Ramos (cell line): ENCODE results near the gene SLC38A8.

Experiments used
- in situ Hi-C: fragments of 300-500 bp; cut with MboI; formaldehyde crosslinking; loops from one replicate; pipeline ENCODE4 v1.14.3; 2022; ENCODE audit warnings: low sequenced_read_pairs; ENCODE audit not compliant: unreplicated experiment

Gene SLC38A8

DNA sequence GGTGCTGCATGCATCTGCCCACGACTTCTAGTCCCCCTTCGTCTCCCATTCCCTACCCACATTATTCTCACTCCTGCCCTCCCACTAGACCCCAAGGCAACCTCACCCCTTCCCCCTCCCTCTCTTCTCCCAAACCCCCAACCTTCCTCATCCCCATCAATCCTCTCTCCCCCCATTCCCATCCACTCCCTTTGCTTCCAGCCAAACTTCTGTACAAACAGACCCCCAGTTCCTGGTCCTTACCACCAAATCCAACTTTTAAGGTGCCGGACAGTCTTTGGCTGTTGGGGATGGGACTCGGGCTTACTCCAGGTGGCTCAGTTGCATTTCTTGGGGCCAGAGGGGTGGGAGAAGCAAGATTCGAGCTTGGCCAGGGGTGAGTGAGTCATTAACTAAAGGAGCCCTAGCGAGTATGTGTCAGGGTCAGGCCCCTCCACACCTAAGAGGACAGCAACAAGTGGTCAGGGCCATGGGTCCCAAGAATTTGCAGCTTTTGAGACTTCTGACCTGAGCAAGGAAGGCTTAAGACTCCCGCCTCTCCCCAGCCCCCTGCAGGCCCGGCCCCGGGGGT, at the start of gene SLC38A8:
SLC38A8 (minus strand) TSS at position 488 of the 571 bp plus-strand sequence. CDS start 638 bp downstream, outside the sequence.
- in situ Hi-C loops: no loop called here

DNA sequence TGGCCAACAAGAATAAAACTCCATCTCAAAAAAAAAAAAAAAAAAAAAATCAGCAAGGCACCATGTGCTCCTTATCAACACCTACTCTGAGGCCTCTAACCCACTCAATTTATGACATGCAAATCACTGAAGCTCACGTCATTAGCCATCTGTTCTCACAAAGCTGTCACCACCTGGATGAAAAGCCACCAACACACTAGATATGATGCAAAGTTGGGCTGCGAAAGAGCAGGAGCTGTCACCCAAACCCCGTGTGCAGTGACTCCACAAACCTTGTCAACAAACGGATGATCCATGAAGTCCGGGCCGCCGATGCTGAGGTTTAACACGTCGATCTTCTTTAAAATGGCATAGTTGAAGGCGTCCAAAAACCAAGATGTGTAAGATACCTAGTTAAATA, 48.9 kb upstream of the SLC38A8 start:
- in situ Hi-C loops: no loop called here

DNA sequence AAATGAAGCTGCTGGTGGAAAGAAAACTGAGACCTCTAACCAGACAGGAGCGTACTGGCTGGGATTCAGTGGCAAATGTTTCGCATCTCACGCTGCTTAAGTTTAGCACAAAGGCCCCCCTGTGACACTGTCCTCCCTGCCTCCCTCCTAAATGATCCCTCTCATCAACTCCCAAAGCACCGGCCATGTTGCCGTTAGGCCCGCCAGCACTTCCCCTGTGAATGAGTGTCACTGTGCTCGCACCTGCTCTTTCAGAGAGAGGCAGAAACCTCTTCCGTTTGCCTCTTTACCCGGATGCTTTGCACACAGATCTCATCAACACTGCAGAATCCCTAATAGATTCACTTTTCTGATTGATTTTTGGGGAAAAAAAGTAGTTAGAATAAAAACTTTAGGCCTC, 47.6 kb upstream of the SLC38A8 start:
- in situ Hi-C loops: no loop called here

DNA sequence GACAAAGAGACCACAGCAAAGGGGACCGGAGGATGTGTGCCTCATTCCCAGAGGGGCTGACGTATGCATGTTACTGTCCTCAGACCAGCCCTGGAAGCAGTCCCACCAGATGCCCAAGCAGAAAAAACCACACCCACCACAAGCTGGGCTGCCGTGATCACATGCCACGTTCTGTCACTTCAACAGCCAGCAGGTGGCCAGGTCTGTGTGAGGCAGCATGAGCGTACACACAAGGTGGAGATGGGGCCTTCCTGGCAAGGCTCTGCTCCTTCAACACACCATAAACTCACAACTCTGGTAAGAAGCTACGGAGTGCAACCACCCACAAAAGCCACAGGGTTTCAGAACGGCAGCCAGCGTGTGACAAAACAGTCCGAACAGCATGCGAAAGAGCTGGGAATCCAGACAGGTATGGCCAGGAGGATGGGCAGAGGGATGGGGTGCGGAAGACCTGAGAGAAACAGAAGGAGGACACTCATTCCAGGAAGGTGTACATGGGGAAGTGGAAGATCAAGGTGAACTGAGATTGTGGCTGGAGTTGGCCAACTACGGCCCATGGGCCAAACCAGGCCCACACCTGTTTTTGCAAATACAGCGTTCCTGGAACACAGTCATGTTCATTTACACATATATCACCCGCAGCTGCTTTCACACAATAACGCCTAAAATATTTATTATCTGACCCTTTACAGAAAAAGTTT, 46.2 kb upstream of the SLC38A8 start:
- in situ Hi-C loops: loop anchor here (5.0 kb wide), 2 partner anchors 38 to 98 kb away; partner anchors contain the start of gene TAF1C

DNA sequence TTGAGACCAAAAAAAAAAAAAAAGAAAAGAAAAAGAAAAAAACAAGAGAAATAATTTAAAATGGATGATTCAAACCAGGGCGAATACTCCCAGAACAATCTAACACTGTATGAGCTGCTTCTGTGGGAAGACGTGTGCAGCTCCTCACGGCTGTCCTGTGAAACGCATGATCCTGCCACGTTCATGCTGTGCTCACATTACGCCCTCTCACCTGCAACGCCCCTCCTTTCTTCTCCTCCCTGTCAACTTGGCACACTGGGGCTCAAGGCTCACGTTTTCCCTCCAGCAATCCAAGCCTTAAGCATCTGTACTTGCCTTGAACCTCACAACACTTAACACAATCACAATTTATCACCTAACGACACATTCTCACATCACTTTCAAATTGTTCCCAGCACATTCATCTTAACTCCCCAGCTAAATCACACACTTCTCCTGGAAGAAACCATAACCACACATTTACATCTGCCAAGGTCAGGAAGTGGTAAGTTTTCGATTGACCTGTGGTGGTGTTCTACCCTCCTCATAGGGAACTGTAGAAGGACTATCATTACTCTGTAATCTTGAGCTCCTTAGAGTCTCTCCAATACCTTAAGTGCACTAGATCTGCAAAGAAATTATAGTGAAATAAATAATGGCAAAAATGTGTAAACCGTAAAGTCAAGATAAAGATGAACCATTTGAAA, 45.0 kb upstream of the SLC38A8 start:
- in situ Hi-C loops: loop anchor here (5.0 kb wide), 2 partner anchors 40 to 100 kb away; partner anchors contain the start of gene TAF1C

DNA sequence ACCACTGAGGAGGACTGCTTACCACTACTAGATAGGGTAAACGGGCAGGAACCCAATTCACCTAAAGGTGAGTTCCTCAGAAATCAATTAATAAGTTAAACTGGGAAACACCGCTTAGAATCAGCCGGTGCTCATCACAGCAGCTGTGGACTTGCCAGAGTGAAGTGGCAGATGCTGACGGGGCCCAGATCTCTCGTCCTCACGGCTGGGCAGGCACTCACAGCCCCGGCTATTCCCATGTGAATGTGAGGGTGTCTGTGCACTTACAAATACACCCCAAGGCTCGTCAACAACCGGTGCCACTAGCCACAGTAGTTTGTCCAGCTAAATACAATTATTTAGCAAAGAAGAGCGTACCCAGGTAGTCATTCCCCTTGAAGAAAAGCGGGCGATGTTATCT, 44.4 kb upstream of the SLC38A8 start:
- in situ Hi-C loops: loop anchor here (5.0 kb wide), 2 partner anchors 40 to 100 kb away; partner anchors contain the start of gene TAF1C

DNA sequence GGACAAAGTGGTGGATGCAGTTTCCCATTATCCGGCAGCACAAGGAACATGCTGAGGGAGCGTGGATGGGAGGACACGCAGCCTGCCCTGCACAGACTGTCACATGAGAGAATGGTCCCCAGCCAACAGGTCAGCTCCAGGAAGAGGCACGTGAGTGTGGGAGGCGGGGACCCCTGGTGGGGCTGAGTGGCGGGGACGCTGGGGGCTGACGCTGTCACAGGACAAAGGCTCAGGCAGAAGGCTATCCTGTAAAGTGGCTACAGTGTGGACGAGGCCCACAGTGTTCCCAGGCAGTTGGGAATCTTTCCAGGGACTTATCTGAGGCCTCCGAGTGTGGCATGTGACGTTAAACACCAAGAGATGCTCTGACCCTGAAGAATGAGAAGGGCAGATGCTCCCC, 43.7 kb upstream of the SLC38A8 start:
- in situ Hi-C loops: loop anchor here (5.0 kb wide), 2 partner anchors 41 to 101 kb away; partner anchors contain the start of gene TAF1C

DNA sequence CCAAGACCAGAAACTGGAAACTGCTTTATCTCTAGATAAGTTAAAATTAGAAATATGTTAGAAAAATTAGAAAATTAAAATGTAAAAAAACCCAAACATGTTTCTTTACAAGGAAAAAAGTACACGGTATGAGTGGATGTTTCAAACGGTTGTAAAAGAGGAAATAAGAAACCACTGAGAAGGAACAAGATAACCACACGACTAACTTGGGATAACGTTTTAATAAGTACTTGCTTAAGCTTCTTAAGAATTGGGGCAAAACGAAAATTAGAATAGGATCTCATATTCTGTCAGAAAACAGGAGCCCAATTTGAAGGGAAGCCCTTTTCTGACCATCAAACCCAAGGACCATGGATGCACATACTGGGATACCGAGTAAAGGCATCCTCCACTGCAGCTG, 43.2 kb upstream of the SLC38A8 start:
- in situ Hi-C loops: loop anchor here (5.0 kb wide), 2 partner anchors 42 to 102 kb away; partner anchors contain the start of gene TAF1C

DNA sequence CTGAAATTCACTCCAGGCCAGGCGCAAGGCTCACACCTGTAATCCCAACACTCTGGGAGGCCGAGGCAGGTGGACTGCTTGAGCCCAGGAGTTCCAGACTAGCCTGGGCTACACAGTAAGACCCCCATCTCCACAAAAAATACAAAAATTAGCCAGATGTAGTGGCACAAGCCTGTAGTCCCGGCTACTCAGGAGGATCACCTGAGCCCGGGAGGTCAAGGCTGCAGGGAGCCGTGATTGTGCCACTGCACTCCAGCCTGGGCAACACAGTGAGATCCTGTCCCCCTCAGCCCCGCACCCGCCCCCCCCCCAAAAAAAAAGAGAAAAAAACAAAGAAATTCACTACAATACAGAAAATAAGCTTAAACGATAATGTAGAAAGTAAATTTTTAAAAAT, 42.7 kb upstream of the SLC38A8 start:
- in situ Hi-C loops: loop anchor here (5.0 kb wide), 2 partner anchors 42 to 102 kb away; partner anchors contain the start of gene TAF1C

DNA sequence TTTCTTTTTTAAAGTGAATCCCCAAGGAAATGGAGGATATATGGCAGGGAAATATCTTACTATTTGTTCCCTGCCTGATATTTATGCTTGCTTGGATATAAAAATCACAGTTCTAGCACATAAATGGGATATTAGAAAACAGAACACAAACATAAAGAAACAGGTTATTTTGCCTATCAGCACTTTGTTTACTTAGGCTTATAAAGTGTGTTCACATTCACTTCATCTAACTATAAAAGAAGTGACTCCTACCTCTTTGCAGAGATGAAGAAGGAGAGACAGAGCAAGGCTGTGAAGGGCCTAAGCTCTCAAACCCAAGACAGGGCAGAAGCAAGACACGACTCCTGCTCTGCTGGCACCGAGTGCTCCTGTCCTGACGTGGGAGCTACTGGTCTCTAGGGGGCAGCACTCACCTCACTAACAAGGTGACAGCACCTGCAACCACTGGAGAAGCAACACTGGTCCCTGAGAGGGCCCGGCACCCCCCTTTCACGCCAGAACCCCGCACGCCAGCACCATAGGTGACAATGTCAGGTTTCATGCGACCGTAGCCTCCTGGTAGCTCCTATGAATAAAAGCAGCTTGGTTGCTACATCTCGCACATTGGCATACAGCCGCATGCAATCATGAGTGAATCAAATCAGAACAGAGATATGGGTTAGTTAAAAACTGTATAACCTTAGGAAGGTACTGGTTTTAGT, 42.1 kb upstream of the SLC38A8 start:
- in situ Hi-C loops: loop anchor here (5.0 kb wide), 2 partner anchors 43 to 103 kb away; partner anchors contain the start of gene TAF1C

DNA sequence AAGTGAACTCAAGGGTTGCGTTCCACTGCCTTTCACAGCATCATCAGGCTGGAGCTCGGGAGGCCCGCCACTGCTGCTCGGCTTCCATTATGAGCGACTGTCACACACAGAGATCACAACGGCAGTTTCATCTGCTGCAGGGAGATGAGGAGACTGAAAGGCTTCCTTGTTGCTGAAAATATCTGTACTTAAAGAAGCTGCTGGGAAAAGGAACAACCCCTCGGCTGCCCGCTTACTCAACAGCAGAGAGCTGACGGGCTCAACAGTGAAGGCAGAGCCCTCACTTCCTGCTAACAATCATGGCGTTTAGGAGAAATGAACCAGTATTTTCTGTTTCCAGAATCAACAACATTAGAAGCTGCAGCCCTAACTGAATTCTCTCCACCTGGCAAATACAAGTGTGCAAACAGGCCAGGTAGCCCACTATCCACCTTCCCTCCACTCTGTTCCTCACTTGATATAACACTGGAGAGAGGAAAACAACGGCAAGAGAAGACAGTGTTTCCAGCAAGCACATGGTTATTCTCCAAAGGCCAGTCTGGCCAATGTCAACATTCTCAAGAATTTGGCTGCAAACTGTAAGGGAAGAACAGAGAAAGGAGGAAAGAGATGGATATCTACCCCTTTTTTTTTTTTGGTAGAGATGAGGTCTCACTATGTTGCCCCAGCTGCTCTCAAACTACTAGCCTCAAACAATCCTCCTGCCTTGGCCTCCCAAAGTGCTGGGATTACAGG, 40.4 kb upstream of the SLC38A8 start:
- in situ Hi-C loops: no loop called here

DNA sequence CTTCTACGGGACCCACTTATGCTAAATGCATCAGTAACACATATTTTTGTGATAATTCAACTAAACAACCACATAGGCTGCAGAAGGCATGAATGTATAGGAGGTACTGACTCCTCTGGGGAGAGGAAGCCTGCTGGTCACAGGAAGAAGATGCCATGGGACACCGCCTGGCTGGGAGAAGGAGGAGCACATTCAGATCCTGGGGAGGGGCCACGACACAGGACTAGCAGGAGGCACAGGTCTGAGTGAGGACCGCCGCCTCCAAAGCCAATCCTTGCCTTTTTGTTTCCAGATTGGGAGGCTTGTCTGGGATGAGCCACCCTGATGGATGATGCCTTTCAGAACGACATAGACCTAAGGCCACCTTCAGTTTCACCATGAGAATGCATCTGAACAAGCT, 39.5 kb upstream of the SLC38A8 start:
- in situ Hi-C loops: no loop called here

DNA sequence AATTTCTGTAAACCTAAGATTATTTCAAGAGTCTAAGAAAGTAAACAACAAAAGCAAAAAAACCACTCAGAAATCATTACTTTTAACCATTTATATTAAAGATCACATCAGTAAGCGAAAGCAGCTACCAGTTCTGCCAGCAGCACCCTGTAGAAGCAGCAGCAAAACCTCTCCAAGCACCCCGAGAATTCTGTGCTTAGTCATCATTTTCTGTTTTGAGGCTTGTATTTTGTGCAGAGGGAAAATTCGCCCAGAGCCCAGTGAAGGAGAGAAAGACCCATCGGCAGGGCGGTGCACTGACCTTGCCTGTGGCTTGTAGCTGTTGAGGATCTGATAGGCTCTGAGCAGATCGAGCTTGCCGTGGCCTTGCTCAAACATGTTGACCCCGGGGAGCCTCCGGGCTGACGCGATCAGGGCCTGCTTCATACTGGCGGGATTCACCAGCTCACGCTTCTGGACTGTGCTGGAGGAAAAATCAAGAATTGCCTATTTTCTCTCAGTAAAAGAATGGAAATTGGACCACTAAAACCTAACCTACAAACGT, 38.9 kb upstream of the SLC38A8 start:
- in situ Hi-C loops: no loop called here

DNA sequence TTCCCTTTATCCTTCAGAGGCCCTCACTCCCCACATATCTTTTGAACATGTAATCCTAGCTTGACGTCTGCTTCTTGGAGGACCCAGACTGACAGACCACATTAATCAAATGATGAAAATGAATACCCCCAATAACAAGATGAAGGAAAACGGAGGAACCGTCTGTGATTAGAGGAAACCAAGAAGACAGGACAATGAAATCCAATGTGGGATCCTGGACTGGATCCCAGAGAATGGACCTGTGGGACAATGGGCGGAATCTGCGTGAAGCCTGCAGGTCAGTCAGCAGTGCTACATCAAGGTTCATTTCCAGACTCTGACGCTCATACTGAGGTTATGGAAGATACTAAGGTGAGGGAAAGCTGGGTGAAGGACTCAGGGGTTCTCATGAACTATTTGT, 38.2 kb upstream of the SLC38A8 start:
- in situ Hi-C loops: no loop called here

DNA sequence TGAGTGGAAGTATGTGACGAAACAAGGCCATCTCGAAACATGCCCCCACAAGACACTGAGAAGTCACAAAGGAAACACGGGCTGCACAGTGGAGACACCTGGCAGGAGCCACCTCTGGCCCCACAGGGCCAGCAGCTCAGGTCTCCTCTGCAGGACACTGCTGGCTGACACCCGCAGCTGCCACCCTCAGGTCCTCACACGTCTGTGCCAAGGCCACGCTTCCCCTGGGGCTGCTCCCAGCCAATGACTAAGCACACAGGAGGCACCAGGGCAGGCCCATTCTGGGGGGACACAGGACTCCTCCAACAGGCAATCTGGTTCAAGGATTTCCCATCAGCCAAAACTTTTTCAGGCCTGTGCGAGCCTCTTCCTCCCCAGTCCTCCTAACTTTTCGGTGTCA, 37.8 kb upstream of the SLC38A8 start:
- in situ Hi-C loops: no loop called here

DNA sequence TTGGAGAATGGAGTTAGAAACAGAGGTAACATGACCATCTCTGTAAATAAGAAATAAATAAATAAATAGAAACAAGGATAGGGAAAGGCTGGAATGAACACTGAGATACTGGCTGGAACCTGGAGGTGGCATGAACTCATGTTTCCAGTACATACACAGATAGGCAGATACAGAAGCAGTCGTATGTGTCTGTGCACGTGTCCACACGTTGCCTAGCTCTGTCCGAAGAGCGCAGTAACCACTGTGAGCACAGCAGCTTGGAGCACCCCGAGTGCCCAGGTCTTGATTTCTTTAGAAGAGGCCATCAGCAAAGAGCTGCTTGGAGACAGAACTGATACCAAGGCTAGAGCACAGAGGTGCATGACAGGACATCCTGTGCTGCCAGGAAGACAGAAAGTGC, 37.1 kb upstream of the SLC38A8 start:
- in situ Hi-C loops: no loop called here

DNA sequence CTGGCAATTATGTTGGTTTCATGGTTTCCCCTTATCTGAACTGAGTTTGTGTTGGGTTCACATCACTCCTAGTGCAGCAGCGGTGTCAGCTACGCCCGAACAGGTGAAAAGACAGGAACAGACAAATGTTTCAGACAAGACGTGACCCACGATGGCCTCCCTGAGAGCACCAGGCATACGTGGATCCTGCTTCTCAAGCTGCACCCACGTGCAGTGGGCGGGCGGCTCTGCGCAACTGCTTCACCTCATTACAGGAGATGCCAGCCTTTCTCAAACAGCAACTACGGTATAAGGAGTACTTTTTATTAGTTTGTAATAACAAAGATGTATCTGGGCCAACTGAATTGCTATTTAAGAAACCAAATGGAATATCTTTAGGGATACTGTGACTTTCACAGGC, 32.8 kb upstream of the SLC38A8 start:
- in situ Hi-C loops: no loop called here

DNA sequence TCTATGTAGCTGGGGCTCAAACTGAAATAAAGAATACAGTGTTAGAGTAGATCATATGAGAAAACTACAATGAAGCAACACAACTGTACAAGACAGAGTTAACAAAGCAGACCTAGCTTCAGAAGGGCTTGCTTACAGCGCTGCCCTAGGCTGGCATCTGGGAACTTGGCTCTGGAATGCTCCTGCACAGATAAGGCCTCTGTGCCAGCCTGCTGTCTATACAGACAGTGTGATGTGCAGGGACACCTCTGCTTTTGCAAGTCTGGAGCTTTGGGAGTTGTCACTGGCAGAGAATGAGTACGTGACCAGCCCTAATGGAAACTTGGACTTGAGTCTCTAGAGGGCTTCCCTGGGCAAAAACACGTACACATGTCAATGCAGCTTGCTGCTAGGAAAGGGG, 32.1 kb upstream of the SLC38A8 start:
- in situ Hi-C loops: no loop called here

DNA sequence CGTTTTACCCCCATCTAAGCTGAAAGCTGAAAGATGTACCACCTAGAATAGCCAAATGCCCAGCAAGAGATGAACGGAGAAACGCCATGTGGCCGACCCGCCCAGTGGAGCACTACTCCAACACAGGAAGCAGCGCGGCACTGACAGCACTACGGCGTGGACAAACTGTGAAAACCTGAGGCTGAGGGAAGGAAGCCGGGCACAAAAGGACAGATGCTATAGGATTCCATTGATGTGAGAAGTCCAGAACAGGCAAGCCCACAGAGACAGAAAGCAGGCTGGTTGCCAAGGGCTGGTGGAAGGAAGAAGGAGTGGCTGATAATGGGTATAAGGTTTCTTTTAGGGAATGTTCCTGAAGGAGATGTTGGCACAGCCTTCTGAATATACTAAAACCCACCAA, 29.4 kb upstream of the SLC38A8 start:
- in situ Hi-C loops: no loop called here

DNA sequence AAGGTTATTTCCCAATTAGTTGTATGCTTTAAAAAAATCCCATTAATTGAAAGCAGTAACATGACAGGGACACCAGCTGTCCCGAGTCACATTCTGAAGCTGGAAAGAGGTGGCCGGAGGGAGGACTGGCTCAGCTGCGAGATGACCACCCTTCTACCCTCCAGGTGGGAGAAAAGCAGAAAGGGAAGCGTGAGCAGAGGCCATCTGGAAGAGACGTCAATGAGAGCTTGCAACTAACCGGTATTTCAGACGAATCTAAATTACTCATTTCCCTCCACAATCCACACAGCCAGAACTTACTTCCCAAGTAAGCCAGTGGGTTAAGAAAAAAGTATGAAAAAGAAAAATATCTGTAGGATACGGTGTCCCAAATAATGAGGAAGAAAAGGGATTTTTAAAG, 28.5 kb upstream of the SLC38A8 start:
- in situ Hi-C loops: no loop called here
